SH-SY5Y (cell line): ENCODE data around the gene ZNF618.

Source experiments
- GATA2 ChIP-seq: IDR thresholded peaks from 2 replicates; pipeline ENCODE4 v1.6.1; 2011; ENCODE audit warnings: mild to moderate bottlenecking, low read depth, low read length
- GATA3 ChIP-seq: IDR thresholded peaks from 2 replicates; pipeline ENCODE4 v1.6.1; 2011; ENCODE audit warnings: low read depth, mild to moderate bottlenecking, low read length, moderate library complexity

DNA sequence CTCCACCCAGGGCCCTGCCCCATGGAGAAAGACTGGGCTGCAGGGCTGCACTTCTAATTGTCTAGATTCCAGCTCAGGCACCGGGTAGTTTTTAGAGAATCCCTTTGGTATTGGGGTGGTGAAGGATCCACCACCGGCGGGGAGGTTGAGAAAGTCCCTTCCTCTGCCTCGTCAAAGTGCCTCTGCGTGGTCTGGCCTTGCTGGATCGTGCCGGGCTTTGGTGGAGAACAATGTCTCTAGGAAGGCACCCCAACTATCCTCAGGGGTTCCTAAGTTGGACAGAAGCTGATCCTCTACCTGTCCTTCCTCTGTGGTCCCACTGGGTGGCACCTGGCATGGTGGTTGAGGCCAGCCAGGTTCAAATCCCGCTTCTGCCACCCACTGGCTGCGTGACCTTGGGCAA is 209.3 kb downstream of the ZNF618 start:
- TF ChIP-seq GATA2 (no peak), GATA3 (no peak)
